ENCODE measurements around the gene IGIP.

The IGIP gene

DNA sequence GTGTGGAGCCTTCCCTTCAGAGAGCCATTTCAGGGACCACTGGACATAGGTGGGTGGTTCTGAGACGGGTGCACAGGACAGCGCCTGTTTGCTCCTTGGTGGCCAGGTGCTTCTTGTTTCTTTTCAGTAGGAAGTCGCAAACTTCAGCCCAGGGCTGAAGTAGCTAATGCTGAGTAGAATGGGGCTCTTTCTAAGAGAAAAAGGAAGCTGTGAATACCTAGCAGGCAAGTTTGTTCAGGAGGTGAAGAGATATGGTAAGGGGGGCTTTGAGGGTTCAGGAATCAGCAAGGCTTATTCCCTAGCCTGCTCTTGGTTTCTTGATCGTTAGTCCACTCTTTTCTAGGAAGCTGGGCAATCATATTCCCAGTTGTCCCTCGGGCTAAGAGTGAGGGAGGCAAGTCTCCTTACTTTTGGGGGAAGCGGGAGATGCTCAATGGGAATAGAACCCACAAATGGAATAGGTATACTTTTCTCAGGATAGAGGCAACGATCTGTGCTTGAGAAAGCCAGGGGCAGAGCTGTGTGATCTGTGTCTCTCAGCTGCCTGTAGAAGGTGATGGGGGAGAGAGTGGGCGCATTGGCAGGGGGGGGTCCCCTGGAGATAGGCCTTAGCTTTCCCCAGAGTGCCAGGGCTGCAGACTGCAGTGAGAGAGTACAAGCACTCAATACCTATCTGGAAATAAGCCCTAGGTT lies 13.7 kb upstream of the IGIP start:
- no peak for DNase-seq

DNA sequence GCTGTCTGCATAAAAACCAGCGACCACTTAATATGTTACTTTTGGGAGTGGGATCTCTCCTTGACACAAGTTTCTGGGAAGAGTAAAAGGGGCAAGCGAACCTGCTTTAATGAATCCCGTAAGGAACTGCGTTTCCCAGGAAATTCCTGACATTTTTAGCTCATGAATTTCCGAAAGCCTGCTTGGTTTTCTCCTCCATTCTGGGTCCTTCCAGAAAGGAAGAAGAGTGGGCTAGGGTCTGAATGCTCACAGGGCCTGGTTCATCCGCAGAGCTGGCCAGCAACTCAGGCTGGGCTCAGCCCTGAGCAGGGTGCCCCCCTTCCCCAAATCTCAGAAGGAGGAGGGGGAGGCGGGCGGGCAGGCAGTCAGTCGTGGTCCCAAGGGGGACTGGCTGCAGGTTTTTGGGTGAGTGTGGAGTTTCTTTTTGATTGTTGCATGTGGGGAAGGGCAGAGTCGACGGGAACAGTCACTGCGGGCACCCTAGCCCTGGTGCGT lies 13.0 kb upstream of the IGIP start:
- DNase-seq: no peak

DNA sequence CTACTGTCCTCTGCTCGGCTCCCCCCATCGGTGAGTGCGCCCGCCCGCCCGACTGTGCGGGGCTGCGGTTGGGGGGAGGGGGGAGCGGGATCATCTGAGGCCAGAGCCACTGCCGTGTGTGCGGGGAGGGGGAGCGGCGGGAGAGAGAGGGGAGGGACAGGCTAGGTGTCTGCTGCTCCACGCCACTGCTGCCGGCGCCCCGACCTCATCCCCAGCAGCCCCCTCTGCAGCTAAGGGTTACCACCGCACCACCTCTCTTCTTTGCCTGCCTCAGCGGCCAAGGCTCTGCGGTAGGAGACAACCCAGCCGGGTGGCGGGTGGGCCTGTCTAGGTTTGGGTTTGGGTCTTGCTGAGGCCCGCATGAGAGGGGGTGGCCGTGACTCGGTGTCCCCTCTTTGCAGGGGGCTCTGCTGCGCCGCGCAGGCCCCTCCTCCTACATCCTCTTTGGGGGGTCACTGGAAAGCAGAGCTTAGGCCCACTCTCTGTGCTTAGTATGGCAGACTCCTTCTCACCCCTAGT lies 12.5 kb upstream of the IGIP start:
- no peak for DNase-seq

DNA sequence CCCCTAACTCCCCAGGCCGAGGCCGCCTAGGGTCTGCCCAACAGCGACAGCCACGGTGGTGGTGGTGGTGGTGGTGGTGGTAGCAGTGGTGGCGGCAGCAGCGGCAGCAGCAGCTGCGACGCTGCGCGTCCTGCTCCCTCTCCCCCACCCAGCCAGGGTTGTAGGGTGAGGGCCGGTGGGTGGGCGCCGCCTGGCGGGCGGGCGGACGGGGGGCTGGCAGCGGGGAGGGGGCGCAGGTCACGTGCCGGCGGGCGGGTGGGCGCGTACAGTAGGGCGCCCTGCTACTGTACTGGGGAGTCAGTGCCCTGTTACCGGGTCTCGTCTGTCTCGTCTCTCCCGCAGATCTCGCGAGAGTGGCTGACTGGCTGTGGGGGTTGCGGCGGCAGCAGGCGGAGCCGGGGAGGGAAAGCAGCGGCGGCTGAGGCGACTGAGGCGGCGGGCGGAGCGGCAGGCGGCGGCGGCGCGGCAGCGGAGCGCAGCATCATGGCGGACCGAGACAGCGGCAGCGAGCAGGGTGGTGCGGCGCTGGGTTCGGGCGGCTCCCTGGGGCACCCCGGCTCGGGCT lies 12.0 kb upstream of the IGIP start, which contains the start of gene PURA:
TSS of gene PURA (plus strand) at position 411 of the 565 bp plus-strand sequence. CDS start at position 484, 73 bp downstream.
- peak; percentile 24 to 89 for DNase-seq

DNA sequence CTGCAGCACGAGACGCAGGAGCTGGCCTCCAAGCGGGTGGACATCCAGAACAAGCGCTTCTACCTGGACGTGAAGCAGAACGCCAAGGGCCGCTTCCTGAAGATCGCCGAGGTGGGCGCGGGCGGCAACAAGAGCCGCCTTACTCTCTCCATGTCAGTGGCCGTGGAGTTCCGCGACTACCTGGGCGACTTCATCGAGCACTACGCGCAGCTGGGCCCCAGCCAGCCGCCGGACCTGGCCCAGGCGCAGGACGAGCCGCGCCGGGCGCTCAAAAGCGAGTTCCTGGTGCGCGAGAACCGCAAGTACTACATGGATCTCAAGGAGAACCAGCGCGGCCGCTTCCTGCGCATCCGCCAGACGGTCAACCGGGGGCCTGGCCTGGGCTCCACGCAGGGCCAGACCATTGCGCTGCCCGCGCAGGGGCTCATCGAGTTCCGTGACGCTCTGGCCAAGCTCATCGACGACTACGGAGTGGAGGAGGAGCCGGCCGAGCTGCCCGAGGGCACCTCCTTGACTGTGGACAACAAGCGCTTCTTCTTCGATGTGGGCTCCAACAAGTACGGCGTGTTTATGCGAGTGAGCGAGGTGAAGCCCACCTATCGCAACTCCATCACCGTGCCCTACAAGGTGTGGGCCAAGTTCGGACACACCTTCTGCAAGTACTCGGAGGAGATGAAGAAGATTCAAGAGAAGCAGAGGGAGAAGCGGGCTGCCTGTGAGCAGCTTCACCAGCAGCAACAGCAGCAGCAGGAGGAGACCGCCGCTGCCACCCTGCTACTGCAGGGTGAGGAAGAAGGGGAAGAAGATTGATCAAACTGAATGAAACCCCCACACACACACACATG lies 11.2 kb upstream of the IGIP start:
- peak in 1 of 2 experiments; percentile 7 for DNase-seq

DNA sequence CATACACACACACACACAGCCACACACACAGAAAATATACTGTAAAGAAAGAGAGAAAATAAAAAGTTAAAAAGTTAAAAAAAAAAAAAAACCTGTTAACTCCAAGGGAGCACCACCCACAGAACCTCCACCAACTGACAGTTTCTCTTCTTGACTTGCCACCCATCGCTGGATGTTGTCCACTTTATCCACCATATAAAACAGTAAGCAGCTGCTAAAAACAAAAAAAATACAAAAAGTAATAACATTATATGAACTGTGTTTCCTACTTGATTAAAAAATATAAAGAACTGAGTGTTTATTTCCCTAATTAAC lies 10.6 kb upstream of the IGIP start:
- no peak for DNase-seq

DNA sequence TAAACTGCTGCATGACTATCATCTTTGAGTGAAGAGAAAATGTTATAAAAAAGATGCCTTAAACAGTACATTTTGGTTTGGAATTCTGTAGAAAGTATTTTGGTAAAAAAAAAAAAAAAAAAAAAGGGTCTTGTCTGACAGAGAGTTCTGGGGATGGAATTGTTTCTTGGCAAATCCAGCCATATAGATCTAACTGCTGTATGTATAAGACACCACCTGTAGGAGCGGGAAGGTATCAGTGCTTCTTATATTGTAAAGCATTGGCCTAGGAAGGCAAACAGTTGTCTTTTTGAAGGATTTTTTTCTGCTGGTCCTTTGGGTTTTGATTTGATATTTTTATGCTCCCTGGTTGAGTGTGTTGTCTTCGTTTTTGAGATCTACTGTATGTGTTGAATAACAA lies 9.0 kb upstream of the IGIP start:
- DNase-seq: no peak

DNA sequence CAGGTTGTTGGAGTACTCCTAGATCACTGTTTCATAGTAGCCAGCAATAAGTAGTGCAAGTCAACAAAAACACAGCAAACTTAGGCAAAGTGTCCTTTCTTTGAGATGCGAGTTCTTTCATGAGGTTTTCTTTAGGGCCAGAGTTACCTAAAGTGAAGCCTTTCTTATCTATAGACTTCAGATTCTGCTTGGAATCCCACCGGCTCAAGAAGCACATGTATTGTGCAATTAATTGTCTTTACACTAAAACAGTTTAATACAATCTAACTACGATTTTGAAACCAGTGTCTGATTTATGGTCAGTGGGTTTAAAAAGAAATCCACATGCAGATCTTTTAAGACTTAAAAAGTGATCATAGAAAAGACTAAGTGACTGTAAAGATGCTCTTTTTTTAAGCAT lies 8.2 kb upstream of the IGIP start:
- no peak for DNase-seq

DNA sequence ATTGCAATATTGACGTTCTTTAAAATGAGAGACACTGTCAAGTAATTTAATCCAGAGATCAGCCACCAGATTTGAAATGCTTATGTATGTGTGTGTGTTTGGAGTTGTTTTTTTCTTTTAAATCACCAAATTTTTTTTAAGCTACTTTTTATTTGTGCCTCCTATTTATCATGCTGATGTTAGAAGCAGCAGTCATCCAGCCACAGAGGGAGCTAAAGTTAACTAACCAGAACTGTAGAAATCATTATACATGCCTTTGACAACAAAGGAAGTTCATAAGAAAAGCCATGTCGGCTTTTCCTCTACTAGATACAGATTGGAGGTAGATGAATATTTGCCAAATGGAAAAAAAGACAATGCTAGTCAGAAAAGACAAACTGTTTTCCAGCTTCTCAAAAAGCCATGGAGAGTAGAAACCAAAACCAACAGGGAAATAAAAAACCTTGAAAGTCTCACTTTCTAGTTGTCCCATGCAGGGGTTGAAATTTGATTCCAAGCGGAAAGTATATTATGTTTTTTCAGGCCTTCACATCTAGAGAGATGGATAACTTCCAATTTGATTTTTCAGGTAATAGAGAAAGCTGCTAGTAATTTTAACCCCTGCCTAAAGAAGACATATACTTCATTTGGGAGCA lies 7.3 kb upstream of the IGIP start:
- DNase-seq: no peak

DNA sequence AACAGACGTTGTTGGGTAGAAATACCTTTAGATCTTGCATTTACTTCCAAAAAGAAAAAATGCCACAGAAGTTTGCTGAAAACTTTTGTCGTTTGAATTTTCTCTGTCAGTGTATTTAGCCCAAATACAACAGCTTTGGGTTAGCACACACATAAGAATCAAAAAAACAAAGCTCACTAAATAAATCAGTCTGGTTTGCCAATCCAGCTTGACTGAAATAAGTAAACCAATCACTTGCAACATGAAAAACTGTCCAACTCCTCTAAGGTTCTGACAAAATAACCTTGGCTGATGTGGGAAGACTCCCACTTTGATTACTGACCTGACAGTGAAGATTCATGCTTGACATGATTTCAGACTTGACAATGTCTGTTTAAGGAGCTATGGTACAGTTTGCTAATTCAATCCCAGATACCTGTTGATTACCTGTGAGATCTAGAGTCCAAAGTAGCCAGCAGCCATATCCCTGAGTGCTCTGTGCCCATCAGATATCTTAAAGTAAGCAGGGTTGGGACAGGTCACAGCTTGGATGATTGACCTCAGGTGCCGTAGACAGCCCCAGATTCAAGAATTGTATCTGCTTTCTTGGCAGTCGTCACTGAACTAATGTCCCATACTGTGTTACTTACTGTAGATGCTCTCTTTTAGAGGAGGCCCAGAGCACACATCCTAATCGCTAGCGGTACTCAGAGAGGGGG lies 727 bp downstream of the IGIP start:
- no peak for DNase-seq

DNA sequence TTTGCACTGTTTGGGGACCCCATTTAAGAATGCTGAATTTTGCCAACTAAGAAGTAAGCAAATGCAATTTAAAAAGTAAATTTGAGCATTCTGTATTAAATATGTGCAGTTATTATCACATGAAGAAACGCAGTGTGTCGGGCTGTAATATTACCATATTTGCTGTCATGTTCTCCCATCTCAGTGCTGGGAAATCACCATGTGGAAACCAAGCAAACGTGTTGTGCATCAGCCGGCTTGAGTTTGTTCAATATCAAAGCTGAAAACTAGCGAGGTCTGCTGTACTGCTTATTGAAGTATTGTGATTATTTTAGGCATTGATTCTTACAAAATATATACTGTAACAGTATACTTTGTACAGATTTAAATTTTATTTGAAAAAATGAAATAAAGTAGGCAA lies 2.6 kb downstream of the IGIP start:
- DNase-seq: no peak

DNA sequence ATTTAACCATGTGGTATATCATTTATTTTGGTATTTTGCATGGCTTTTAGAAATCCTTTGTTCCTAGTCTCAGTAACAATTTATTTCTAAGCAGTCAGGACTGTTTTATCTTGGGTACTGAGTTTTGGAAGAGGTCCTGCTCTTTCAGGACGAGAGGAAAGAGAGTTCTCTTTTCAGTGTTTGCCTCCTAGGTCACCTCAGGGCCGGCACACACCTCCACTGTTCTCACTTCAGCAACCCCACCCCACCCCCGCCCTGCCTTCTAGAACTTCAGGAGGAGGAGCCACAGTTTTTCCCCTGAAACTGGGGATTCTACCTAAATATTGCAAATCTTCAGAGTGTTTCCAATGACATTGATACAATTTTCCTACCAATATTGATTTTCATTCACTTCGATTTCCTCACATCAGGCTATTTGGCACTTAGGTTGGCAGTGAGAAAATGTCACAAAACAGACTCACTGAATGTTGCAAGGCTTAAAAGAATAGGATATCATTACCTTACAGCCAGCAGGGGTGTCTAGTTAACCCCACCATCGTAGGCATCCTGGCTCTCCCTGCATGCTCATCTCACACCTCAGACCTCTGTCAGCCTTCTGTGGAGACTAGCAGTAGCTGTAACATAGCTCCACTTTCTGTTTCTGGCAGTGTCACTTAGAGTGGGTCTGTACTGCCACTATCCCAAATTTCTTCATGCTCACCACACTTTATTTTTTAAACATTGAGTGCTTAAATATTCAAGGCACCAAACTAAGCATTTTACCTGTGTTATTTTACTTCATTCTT lies 5.4 kb downstream of the IGIP start:
- no peak for DNase-seq

DNA sequence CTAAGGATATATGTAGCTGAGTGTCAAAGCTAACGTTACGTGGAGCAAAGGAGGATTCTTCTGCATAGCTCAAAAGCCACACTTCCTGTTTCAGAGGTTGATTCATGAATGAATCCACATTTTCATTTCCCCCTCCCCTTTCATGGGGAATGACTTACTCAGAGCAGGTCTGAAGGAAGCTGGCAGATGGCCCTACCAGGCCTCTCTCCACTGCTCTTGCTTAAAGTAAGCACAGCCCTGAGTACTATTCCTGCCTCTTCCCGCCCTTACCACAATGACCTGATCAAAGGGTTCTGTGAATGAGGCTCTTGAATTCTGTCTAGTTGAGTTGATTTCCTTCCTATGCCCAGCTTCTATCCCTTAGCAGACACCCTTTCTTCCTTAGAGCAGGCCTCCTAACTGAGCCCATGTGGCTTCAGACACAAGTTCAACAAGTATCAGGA lies 6.3 kb downstream of the IGIP start:
- no peak for DNase-seq

DNA sequence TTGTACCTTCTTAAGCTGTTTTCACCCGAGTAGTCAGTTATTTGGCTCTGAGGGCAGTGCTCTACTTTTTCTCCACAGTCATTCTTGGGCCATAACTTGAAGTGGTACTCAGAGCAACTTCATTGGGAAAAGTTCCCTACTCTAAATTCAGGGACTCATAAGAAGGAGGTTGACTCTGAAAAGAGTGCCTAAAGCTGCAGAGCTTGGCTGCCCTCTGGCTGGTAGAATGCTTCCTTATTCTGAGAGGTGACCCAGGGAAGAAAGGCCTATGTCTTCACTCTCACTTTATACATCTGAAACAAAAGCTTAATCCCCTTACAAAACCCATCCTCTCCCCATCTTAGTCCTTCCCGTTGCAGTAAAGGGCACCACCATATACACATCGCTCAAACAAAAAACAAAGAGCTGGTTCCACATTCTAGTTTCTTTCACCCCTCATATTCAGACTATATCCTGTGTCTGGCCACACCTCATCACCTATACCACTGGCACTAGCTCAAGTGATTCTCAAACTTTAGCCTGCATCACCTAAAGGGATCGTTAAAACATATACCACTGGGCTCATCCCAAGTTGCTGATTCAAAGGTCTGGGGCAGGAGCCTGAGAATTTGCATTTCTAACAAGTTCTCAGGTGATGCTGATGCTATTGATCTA lies 7.9 kb downstream of the IGIP start:
- no peak for DNase-seq

DNA sequence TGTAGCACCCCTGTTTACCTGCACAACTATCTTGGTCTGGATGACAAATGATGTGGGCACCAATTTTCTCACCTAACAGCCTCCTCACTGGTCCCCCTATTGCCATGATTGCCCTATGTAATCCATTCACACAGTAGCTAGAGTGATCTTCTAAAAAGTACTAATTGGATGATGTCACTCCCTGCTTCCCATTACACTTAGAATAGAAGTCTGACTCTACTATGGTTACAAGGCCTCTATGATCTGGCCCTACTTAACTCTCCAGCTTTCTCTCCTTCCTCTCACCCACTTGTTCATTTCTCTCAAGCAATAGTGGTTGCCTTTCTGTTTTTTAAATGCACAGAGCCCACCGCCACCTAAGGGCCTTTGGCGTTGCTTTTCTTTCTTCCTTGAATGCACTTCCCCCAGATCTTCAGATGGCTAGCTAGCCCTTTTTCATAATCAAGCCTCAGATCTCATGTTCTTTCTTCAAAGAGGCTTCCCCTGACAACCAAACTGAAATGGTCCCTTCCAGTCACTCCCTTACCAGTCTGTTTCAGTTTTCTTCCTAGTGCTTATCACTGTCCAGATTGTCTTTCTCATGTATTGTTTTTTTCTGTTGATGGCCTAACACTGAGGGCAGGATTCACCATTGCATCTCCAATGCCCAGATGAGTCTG lies 8.7 kb downstream of the IGIP start:
- no peak for DNase-seq

DNA sequence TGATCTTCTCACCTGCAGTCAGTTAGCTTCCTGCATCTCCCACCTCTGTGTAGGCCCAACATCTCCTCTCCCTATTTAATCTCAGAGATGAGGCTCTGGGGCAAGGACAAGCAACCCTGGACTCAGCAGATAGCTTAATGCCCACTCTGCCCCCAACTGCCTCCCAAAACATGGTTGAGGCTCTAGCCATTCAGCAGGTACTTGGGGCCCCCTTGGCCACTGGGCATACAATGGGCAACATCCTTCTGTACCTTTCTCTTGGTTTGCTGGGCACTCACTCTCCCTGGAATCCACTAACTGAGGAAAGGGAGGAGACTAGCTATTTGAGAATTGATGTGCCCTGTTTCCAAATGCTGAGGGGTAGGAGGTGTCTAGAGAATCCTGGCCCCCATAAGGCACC lies 9.4 kb downstream of the IGIP start:
- no peak for DNase-seq

DNA sequence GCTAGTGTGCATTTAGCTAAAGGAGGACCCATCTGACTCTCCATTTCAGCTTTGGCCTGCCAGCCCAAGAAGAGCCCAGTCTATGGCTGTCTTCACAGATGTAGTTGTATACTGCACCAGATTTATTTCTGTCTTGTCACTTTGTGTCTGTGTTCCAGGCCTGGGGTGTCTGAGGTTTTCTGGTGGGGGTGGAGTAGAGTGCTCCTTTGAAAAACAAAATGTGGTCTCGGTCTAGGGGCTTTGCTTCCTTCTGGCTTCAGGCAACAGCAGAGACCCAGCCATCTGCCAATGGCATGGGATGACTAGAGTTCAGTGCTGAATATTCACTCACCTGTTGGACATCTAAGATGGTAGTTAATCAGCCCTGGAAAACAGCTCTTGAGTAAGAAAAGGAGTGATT lies 10.9 kb downstream of the IGIP start:
- DNase-seq: no peak

DNA sequence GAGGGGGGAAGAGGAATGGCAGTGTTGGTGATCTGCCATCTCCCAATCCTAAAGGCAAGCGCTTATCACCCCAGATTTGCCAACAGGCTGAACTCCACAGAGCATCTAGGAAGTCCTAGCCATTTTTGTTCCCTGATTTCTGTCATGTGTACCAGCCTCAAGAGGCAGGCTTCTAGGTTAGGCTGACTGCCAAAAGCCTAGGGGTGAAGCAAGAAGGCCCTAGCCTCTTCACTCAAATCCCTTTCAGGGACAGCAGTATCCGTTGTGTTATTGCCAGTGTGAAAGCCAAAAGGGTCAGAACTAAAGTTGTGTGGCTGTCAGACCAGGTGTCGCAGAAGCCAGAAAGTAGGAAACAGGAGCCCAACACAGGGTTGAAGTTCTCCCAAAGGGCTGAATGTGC lies 14.7 kb downstream of the IGIP start:
- no peak for DNase-seq

DNA sequence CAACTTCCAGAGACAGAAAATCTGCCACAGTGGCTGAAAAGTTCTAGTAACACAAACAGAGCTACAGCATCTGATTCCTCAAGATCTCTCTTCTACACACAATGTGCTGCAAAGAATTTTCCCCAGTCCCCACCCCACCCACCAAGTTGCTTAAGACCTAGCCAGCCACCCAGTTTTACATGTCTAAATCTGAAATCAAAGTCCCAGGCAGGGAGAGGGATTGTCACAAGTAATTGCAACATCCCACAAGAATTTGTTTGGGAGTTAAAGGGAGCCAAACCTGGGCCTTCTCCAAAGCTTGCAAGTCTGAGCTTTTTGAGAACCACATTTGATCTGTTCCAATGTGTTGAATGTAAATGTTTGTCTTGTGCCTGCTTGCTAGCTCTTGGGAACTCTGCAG lies 15.5 kb downstream of the IGIP start:
- no peak for DNase-seq

DNA sequence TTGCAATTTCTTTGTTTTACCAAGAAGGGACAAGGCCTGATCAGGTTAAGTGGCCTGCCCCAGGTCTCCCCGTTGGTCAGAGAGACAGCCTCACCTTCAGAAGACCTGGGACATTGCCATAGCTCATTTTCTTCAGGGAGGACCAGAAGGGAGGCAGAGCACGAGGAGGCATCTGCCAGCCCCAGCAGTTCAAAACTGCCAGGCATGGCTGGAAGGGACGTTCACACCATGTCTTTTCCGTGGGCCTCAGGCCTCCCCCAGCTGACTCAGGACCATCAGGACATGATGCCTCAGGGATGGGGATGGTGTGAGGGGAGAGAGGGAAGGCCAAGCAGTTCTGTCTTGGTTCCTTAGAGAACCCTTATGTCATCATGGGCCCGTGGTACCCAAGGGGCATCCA lies 16.5 kb downstream of the IGIP start:
- DNase-seq: no peak

DNA sequence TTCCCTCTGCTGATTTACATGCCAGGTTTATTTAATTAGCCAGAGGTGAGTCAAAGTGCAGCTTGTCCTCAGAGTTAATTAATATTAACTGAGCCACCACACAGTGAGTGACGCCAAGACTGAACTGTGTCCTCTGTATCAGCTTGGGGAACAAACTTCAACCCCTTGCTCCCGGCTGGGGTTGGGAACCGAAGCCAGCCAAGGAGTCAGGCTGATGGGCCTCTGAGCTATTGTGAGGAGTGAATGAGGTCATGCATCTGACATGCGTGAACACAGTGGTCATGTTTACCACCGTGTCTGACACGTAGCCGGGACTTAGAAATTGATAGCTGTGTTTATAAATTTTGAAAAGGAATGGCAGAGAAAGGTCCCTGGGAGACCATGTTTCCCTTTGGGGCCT lies 17.1 kb downstream of the IGIP start:
- DNase-seq: no peak

Measured in NCI-H187 (cell line).